HepG2 (cell line): Measurements from ENCODE around the gene PCIF1. TPM values are rescaled to one million over a fixed set of nuclear protein-coding genes. Genes with fewer than 3 reads are reported as not detected.

Experiments
- CC2D1A ChIP-seq: sonication (generic); formaldehyde crosslinking; IDR thresholded peaks from 2 replicates; pipeline ENCODE4 v1.8.1; 2023; ENCODE audit warnings: mild to moderate bottlenecking, missing genetic modification reagents
- CENPX ChIP-seq: sonication (generic); formaldehyde crosslinking; IDR thresholded peaks from 2 replicates; pipeline ENCODE4 v1.9.0; 2021; ENCODE audit warnings: mild to moderate bottlenecking, missing genetic modification reagents, moderate library complexity
- ESRRA ChIP-seq: sonication (generic); formaldehyde crosslinking; IDR thresholded peaks from 2 replicates; pipeline ENCODE4 v1.5.1; 2020; ENCODE audit warnings: mild to moderate bottlenecking, low read depth, missing genetic modification reagents
- GABPA ChIP-seq, 2 experiments: IDR thresholded peaks; 2 replicates each; pipeline ENCODE4 v1.6.1; 2011 to 2016; ENCODE audit warnings: low read depth in 2 of 2, low read length in 1 of 2, missing biosample characterization in 1 of 2, missing genetic modification characterization in 1 of 2
- GLI4 ChIP-seq: sonication (generic); formaldehyde crosslinking; IDR thresholded peaks from 2 replicates; pipeline ENCODE4 v1.5.1; 2020; ENCODE audit warnings: missing genetic modification reagents, mild to moderate bottlenecking, moderate library complexity, borderline replicate concordance
- HNRNPK ChIP-seq: fragments of 200-400 bp; formaldehyde crosslinking; IDR thresholded peaks from 2 replicates; pipeline ENCODE4 v1.6.1; 2018; ENCODE audit warnings: low read length, low read depth, moderate library complexity, mild to moderate bottlenecking; ENCODE audit not compliant: poor library complexity, severe bottlenecking
- IKZF1 ChIP-seq: fragments of 450-650 bp; IDR thresholded peaks from 2 replicates; pipeline ENCODE4 v1.7.1; 2016
- MAFK ChIP-seq, 2 experiments: IDR thresholded peaks in 1 of 2; conservative IDR thresholded peaks in 1 of 2; 2 replicates each; pipeline ENCODE4 v1.6.1; 2011; ENCODE audit warnings: improper control_type of control experiment in 2 of 2, low read length in 2 of 2
- MIER2 ChIP-seq: IDR thresholded peaks from 2 replicates; pipeline ENCODE4 v1.6.1; 2016; ENCODE audit warnings: missing biosample characterization, missing genetic modification reagents
- NFRKB ChIP-seq: fragments of 450-650 bp; IDR thresholded peaks from 2 replicates; pipeline ENCODE4 v1.6.1; 2017
- NONO ChIP-seq, 2 experiments: fragments of 450-650 bp in 1 of 2; sonication (generic) in 1 of 2; formaldehyde crosslinking in 1 of 2; IDR thresholded peaks in 1 of 2; conservative IDR thresholded peaks in 1 of 2; 2 replicates each; pipeline versions ENCODE4 v1.6.1 to v1.8.0; 2017 to 2022; ENCODE audit warnings: mild to moderate bottlenecking in 1 of 2, missing genetic modification reagents in 1 of 2, moderate library complexity in 1 of 2
- RXRA ChIP-seq: sonication (generic); formaldehyde crosslinking; IDR thresholded peaks from 2 replicates; pipeline ENCODE4 v1.5.1; 2020; ENCODE audit warnings: missing genetic modification reagents
- SP5 ChIP-seq: IDR thresholded peaks from 2 replicates; pipeline ENCODE4 v1.6.1; 2016; ENCODE audit warnings: low read depth, borderline replicate concordance
- WIZ ChIP-seq: sonication (generic); formaldehyde crosslinking; IDR thresholded peaks from 2 replicates; pipeline ENCODE4 v1.5.1; 2020; ENCODE audit warnings: mild to moderate bottlenecking, missing genetic modification reagents
- ZNF17 ChIP-seq: sonication (generic); formaldehyde crosslinking; IDR thresholded peaks from 2 replicates; pipeline ENCODE4 v1.5.0; 2020; ENCODE audit warnings: mild to moderate bottlenecking, missing genetic modification reagents
- ZNF225 ChIP-seq: sonication (generic); formaldehyde crosslinking; IDR thresholded peaks from 2 replicates; pipeline ENCODE4 v1.4.0; 2020; ENCODE audit warnings: mild to moderate bottlenecking, missing genetic modification reagents
- ZNF552 ChIP-seq: sonication (generic); formaldehyde crosslinking; IDR thresholded peaks from 2 replicates; pipeline ENCODE4 v1.9.0; 2022; ENCODE audit warnings: missing genetic modification reagents, mild to moderate bottlenecking, borderline replicate concordance
- ZNF713 ChIP-seq: sonication (generic); formaldehyde crosslinking; IDR thresholded peaks from 2 replicates; pipeline ENCODE4 v1.4.0; 2020; ENCODE audit warnings: mild to moderate bottlenecking, missing genetic modification reagents
- ZSCAN29 ChIP-seq: sonication (generic); formaldehyde crosslinking; conservative IDR thresholded peaks from 2 replicates; pipeline ENCODE4 v1.4.0; 2020; ENCODE audit warnings: mild to moderate bottlenecking, missing genetic modification reagents
- polyA plus RNA-seq, 8 experiments: library from polyadenylated mRNA; depleted of rRNA in 3 of 8; stranded (reverse) in 7 of 8; unstranded in 1 of 8; fragments of >200 nt; fragmentation: Illumina TruSeq in 4 of 8; extraction: Trizol in 4 of 8; gene quantifications; 2 replicates each; pipeline versions ENCODE4 v1.2.1 to v1.2.3, GENCODE V29; 2011 to 2016; ENCODE audit warnings: low read depth in 4 of 8, missing spikeins in 1 of 8, mixed read lengths in 1 of 8; ENCODE audit not compliant: insufficient read depth in 1 of 8
- total RNA-seq, 5 experiments: library from RNA; depleted of rRNA; stranded (reverse); fragments of >200 nt; fragmentation: Illumina TruSeq; extraction: Trizol; gene quantifications; 2 replicates each; pipeline ENCODE4 v1.2.3, GENCODE V29; 2016; ENCODE audit warnings: low read depth in 1 of 5
- TF ChIP-seq, protein P1 (sequence below): IDR thresholded peaks from 2 replicates; pipeline ENCODE4 v1.6.1; 2016
- TF ChIP-seq, protein P2 (sequence below), 2 experiments: sonication (generic) in 1 of 2; formaldehyde crosslinking in 1 of 2; IDR thresholded peaks; 2 replicates each; pipeline versions ENCODE4 v1.4.0 to v1.6.1; 2018 to 2020; ENCODE audit warnings: missing genetic modification reagents in 2 of 2, borderline replicate concordance in 1 of 2, low read depth in 1 of 2, mild to moderate bottlenecking in 1 of 2, missing biosample characterization in 1 of 2
- TF ChIP-seq, protein P3 (sequence below), 2 experiments: fragments of 450-650 bp in 1 of 2; sonication (generic) in 1 of 2; formaldehyde crosslinking; IDR thresholded peaks; 2 replicates each; pipeline versions ENCODE4 v1.5.0 to v1.8.0; 2020 to 2022; ENCODE audit warnings: mild to moderate bottlenecking in 1 of 2, missing genetic modification reagents in 1 of 2
- TF ChIP-seq, protein P4 (sequence below): sonication (generic); formaldehyde crosslinking; IDR thresholded peaks from 2 replicates; pipeline ENCODE4 v1.4.0; 2020; ENCODE audit warnings: mild to moderate bottlenecking, low read depth, missing genetic modification reagents
- TF ChIP-seq, protein P5 (sequence below): sonication (generic); formaldehyde crosslinking; IDR thresholded peaks from 2 replicates; pipeline ENCODE4 v1.5.0; 2020; ENCODE audit warnings: missing genetic modification reagents

Gene PCIF1
- total and polyA plus RNA-seq, 2 of the 13 experiments (the other 11 are each of a cell fraction or from before 2014, with no cell fraction given), result 20.9 to 24.4 TPM

DNA sequence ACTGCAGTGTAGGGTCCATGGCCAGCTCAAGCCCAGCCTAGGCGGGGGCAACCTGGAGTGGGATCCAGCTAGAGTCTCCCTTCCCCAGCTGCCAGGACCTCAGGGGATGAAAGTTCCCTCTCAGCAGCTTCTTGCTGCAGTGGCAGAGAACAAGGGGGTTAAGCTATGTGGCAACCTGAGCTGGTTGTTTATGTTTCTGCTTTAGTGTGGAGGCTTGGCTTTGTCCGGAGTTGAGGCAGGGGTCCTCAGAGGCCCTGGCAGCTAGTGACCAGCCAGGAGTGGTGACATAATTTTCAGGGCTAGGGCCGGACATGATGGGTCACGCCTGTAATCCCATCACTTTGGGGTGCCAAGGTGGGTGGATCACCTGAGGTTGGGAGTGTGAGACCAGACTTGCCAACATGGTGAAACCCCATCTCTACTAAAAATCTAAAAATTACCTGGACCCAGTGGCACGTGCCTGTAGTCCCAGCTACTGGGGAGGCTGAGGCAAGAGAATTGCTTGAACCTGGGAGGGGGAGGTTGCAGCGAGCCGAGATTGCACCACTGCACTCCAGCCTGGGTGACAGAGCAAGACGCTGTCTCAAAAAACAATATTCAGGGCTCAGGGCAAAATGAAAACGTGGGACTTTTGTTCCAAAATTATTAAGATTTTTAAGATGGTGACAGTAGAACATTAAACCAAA lies 8.5 kb upstream of the PCIF1 start (continued):
- TF ChIP-seq, protein P1, sequence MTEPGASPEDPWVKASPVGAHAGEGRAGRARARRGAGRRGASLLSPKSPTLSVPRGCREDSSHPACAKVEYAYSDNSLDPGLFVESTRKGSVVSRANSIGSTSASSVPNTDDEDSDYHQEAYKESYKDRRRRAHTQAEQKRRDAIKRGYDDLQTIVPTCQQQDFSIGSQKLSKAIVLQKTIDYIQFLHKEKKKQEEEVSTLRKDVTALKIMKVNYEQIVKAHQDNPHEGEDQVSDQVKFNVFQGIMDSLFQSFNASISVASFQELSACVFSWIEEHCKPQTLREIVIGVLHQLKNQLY (CRISPR knock-in tag), result no peak
- no peak for TF ChIP-seq GLI4 (CRISPR knock-in tag)
- TF ChIP-seq CC2D1A, result no peak
- TF ChIP-seq, protein P2, sequence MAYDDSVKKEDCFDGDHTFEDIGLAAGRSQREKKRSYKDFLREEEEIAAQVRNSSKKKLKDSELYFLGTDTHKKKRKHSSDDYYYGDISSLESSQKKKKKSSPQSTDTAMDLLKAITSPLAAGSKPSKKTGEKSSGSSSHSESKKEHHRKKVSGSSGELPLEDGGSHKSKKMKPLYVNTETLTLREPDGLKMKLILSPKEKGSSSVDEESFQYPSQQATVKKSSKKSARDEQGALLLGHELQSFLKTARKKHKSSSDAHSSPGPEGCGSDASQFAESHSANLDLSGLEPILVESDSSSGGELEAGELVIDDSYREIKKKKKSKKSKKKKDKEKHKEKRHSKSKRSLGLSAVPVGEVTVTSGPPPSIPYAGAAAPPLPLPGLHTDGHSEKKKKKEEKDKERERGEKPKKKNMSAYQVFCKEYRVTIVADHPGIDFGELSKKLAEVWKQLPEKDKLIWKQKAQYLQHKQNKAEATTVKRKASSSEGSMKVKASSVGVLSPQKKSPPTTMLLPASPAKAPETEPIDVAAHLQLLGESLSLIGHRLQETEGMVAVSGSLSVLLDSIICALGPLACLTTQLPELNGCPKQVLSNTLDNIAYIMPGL (CRISPR knock-in tag; IDR thresholded peaks at IDR 0.05; ENCODE audit: borderline replicate concordance in 1 of 2, low read depth in 1 of 2), result no peak
- no peak for TF ChIP-seq MIER2
- TF ChIP-seq WIZ, result no peak; the same call in 1 of the 2 replicates
- TF ChIP-seq, protein P3, sequence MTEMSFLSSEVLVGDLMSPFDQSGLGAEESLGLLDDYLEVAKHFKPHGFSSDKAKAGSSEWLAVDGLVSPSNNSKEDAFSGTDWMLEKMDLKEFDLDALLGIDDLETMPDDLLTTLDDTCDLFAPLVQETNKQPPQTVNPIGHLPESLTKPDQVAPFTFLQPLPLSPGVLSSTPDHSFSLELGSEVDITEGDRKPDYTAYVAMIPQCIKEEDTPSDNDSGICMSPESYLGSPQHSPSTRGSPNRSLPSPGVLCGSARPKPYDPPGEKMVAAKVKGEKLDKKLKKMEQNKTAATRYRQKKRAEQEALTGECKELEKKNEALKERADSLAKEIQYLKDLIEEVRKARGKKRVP (CRISPR knock-in tag; IDR thresholded peaks at IDR 0.05), result no peak
- TF ChIP-seq CENPX (CRISPR knock-in tag), result no peak
- no peak for TF ChIP-seq ZSCAN29 (CRISPR knock-in tag)
- TF ChIP-seq, protein P4, sequence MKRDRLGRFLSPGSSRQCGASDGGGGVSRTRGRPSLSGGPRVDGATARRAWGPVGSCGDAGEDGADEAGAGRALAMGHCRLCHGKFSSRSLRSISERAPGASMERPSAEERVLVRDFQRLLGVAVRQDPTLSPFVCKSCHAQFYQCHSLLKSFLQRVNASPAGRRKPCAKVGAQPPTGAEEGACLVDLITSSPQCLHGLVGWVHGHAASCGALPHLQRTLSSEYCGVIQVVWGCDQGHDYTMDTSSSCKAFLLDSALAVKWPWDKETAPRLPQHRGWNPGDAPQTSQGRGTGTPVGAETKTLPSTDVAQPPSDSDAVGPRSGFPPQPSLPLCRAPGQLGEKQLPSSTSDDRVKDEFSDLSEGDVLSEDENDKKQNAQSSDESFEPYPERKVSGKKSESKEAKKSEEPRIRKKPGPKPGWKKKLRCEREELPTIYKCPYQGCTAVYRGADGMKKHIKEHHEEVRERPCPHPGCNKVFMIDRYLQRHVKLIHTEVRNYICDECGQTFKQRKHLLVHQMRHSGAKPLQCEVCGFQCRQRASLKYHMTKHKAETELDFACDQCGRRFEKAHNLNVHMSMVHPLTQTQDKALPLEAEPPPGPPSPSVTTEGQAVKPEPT (CRISPR knock-in tag), result no peak
- TF ChIP-seq RXRA, result peak; percentile 36; the same call in 1 of the 2 replicates
- no peak for TF ChIP-seq ZNF17
- TF ChIP-seq ZNF713 (CRISPR knock-in tag), result no peak
- TF ChIP-seq GABPA (IDR thresholded peaks at IDR 0.05; ENCODE audit: low read depth, low read length), result no peak
- TF ChIP-seq GABPA (CRISPR knock-in tag; IDR thresholded peaks at IDR 0.05; ENCODE audit: low read depth), result no peak
- no peak for TF ChIP-seq IKZF1
- TF ChIP-seq ESRRA (CRISPR knock-in tag), result no peak
- TF ChIP-seq SP5, result no peak
- TF ChIP-seq HNRNPK, result no peak
- TF ChIP-seq MAFK (conservative IDR thresholded peaks at IDR 0.05 in 1 of 2, IDR thresholded peaks at IDR 0.05 in 1 of 2; ENCODE audit: low read length in 2 of 2), result 0 out of 4 replicates have a peak, but pooled peaks of 1 of the 2 experiments have one; percentile 17
- TF ChIP-seq, protein P5, sequence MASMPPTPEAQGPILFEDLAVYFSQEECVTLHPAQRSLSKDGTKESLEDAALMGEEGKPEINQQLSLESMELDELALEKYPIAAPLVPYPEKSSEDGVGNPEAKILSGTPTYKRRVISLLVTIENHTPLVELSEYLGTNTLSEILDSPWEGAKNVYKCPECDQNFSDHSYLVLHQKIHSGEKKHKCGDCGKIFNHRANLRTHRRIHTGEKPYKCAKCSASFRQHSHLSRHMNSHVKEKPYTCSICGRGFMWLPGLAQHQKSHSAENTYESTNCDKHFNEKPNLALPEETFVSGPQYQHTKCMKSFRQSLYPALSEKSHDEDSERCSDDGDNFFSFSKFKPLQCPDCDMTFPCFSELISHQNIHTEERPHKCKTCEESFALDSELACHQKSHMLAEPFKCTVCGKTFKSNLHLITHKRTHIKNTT (CRISPR knock-in tag), result no peak
- no peak for TF ChIP-seq NFRKB
- no peak for TF ChIP-seq ZNF552 (CRISPR knock-in tag)
- no peak for TF ChIP-seq ZNF225 (CRISPR knock-in tag)
- no peak for TF ChIP-seq NONO (IDR thresholded peaks at IDR 0.05)
- TF ChIP-seq NONO (CRISPR knock-in tag; conservative IDR thresholded peaks at IDR 0.05), result no peak
